WTC11 (cell line): ENCODE data around the gene SYTL4. TPM values are rescaled to one million over a fixed set of nuclear protein-coding genes. Genes with fewer than 3 reads are reported as not detected.

Experiments used
- ATAC-seq: fragments of 200-7000 bp; cut with Tn5 transposase; 2 replicates; pipeline ENCODE4 v1.10.0; 2021; ENCODE audit warnings: mild to moderate bottlenecking, moderate library complexity
- CTCF ChIA-PET: fragments of 300-600 bp; sonication (Branson Sonifier 250); formaldehyde crosslinking; loops from one replicate; lab custom pipeline; 2021; ENCODE audit warnings: antibody characterized with exemption; lab: Charles Lee
- POLR2A ChIA-PET: fragments of 350-600 bp; sonication (Branson Sonifier 250); formaldehyde crosslinking; loops from one replicate; lab custom pipeline; 2021; ENCODE audit warnings: antibody characterized with exemption; lab: Charles Lee
- DNase-seq: peaks from one replicate; pipeline ENCODE4 v3.0.0; 2021; ENCODE audit warnings: low spot score
- H3K27ac Mint-ChIP-seq: 2 replicates; pipeline ENCODE4 v1.8.0; 2021; ENCODE audit warnings: mixed read lengths
- H3K27me3 Mint-ChIP-seq: 2 replicates; pipeline ENCODE4 v1.8.0; 2021; ENCODE audit warnings: low read depth, mild to moderate bottlenecking, moderate library complexity, mixed read lengths
- H3K36me3 Mint-ChIP-seq: 2 replicates; pipeline ENCODE4 v1.8.0; 2021; ENCODE audit warnings: mixed read lengths
- H3K4me1 Mint-ChIP-seq: 2 replicates; pipeline ENCODE4 v1.8.0; 2022; ENCODE audit warnings: mixed read lengths
- H3K4me3 Mint-ChIP-seq: 2 replicates; pipeline ENCODE4 v1.8.0; 2021; ENCODE audit warnings: mild to moderate bottlenecking, moderate library complexity, mixed read lengths
- H3K9me3 Mint-ChIP-seq: 2 replicates; pipeline ENCODE4 v1.8.0; 2021; ENCODE audit warnings: mixed read lengths
- ATF2 ChIP-seq: sonication (generic); formaldehyde crosslinking; IDR thresholded peaks from 2 replicates; pipeline ENCODE4 v1.8.1; 2022; ENCODE audit warnings: low read depth, missing genetic modification reagents, borderline replicate concordance
- CREM ChIP-seq: sonication (generic); formaldehyde crosslinking; IDR thresholded peaks from 2 replicates; pipeline ENCODE4 v1.8.1; 2022; ENCODE audit warnings: mild to moderate bottlenecking, missing genetic modification reagents, moderate library complexity
- CTCF ChIP-seq: fragments of 200-600 bp; IDR thresholded peaks from 2 replicates; pipeline ENCODE4 v1.8.0; 2022; ENCODE audit warnings: antibody characterized with exemption
- E2F5 ChIP-seq: sonication (generic); formaldehyde crosslinking; IDR thresholded peaks from 2 replicates; pipeline ENCODE4 v1.8.1; 2022; ENCODE audit warnings: mild to moderate bottlenecking, moderate library complexity, missing genetic modification reagents
- FOXP1 ChIP-seq: sonication (generic); formaldehyde crosslinking; IDR thresholded peaks from 2 replicates; pipeline ENCODE4 v1.8.0; 2022; ENCODE audit warnings: missing genetic modification reagents, mild to moderate bottlenecking, moderate library complexity, borderline replicate concordance
- FOXP4 ChIP-seq: sonication (generic); formaldehyde crosslinking; IDR thresholded peaks from 2 replicates; pipeline ENCODE4 v1.8.0; 2022; ENCODE audit warnings: mild to moderate bottlenecking, missing genetic modification reagents
- GABPB1 ChIP-seq: sonication (generic); formaldehyde crosslinking; IDR thresholded peaks from 2 replicates; pipeline ENCODE4 v1.8.1; 2023; ENCODE audit warnings: mild to moderate bottlenecking, missing genetic modification reagents
- IRF2 ChIP-seq: sonication (generic); formaldehyde crosslinking; IDR thresholded peaks from 2 replicates; pipeline ENCODE4 v1.8.0; 2022; ENCODE audit warnings: low read depth, missing genetic modification reagents, borderline replicate concordance
- JUN ChIP-seq: sonication (generic); formaldehyde crosslinking; IDR thresholded peaks from 2 replicates; pipeline ENCODE4 v1.8.0; 2023; ENCODE audit warnings: mild to moderate bottlenecking, missing genetic modification reagents
- MXD4 ChIP-seq: fragments of 250-450 bp; sonication (Bioruptor Pico); IDR thresholded peaks from 2 replicates; pipeline ENCODE4 v1.8.0; 2021; ENCODE audit warnings: mild to moderate bottlenecking, moderate library complexity, borderline replicate concordance
- NFE2L1 ChIP-seq: sonication (generic); formaldehyde crosslinking; IDR thresholded peaks from 2 replicates; pipeline ENCODE4 v1.8.1; 2023; ENCODE audit warnings: missing genetic modification reagents
- NR2C2 ChIP-seq: sonication (generic); formaldehyde crosslinking; IDR thresholded peaks from 2 replicates; pipeline ENCODE4 v1.8.0; 2022; ENCODE audit warnings: mild to moderate bottlenecking, missing genetic modification reagents
- PRRX2 ChIP-seq: fragments of 250-450 bp; sonication (Bioruptor Pico); IDR thresholded peaks from 2 replicates; pipeline ENCODE4 v1.8.0; 2021; ENCODE audit warnings: mild to moderate bottlenecking
- SOX15 ChIP-seq: fragments of 250-450 bp; sonication (Bioruptor Pico); IDR thresholded peaks from 2 replicates; pipeline ENCODE4 v1.9.0; 2021; ENCODE audit warnings: mild to moderate bottlenecking
- USF1 ChIP-seq: sonication (generic); formaldehyde crosslinking; IDR thresholded peaks from 2 replicates; pipeline ENCODE4 v1.8.0; 2022; ENCODE audit warnings: mild to moderate bottlenecking, missing genetic modification reagents
- ZBTB43 ChIP-seq: sonication (generic); formaldehyde crosslinking; IDR thresholded peaks from 2 replicates; pipeline ENCODE4 v1.8.1; 2023; ENCODE audit warnings: mild to moderate bottlenecking, missing genetic modification reagents
- ZNF138 ChIP-seq: sonication (generic); formaldehyde crosslinking; conservative IDR thresholded peaks from 2 replicates; pipeline ENCODE4 v1.8.1; 2022; ENCODE audit warnings: mild to moderate bottlenecking, moderate library complexity, missing genetic modification reagents
- ZNF219 ChIP-seq: sonication (generic); formaldehyde crosslinking; IDR thresholded peaks from 2 replicates; pipeline ENCODE4 v1.8.0; 2023; ENCODE audit warnings: missing genetic modification reagents, mild to moderate bottlenecking, borderline replicate concordance
- ZNF416 ChIP-seq: fragments of 250-450 bp; sonication (Bioruptor Pico); IDR thresholded peaks from 2 replicates; pipeline ENCODE4 v1.9.0; 2021; ENCODE audit warnings: mild to moderate bottlenecking, inconsistent platforms
- ZNF423 ChIP-seq: fragments of 250-450 bp; sonication (Bioruptor Pico); IDR thresholded peaks from 2 replicates; pipeline ENCODE4 v2.1.2; 2022; ENCODE audit warnings: mild to moderate bottlenecking, moderate library complexity
- ZNF425 ChIP-seq: fragments of 250-450 bp; sonication (Bioruptor Pico); conservative IDR thresholded peaks from 2 replicates; pipeline ENCODE4 v1.9.0; 2021; ENCODE audit warnings: mild to moderate bottlenecking
- ZSCAN18 ChIP-seq: fragments of 250-450 bp; sonication (Bioruptor Pico); IDR thresholded peaks from 2 replicates; pipeline ENCODE4 v2.1.2; 2022; ENCODE audit warnings: mild to moderate bottlenecking, moderate library complexity
- total RNA-seq: library from RNA; stranded (reverse); gene quantifications from 3 replicates; pipeline ENCODE4 v1.2.3, GENCODE V29; 2021

SYTL4 gene
- total RNA-seq, 1 experiment from 2014 or later: 0.31 TPM

GRCh38 chrX:100642290-100642689, 89.6 kb downstream of the SYTL4 start (continued):
- TF ChIP-seq USF1 (no peak), JUN (CRISPR knock-in tag) (no peak), ZNF138 (CRISPR knock-in tag) (no peak), ZNF425 (CRISPR knock-in tag) (no peak)

- POLR2A ChIA-PET: no interaction called here
Measured at GRCh38 chrX:100636321-100636991, 95.5 kb downstream of the SYTL4 start, which contains the start of gene TSPAN6. Gene TSPAN6 (minus strand): TSS chrX:100636806. CDS start chrX:100636694, 112 bp downstream.

More at GRCh38 chrX:100636321-100636991, 95.5 kb downstream of the SYTL4 start, which contains the start of gene TSPAN6:
- Mint-ChIP-seq H3K27ac (peak within 1 kb of the TSS; percentile 99), H3K27me3 (no peaks in the 10 kb centered on the region), H3K4me1 (peaks cover 23% of the 10 kb centered on the region), H3K4me3 (peak within 1 kb of the TSS; percentile 97)
- peak; percentile 78 for DNase-seq
- TF ChIP-seq FOXP1 (no peak), CTCF (no peak; the same call in 1 of the 2 replicates), PRRX2 (no peak), ATF2 (CRISPR knock-in tag) (no peak), JUN (CRISPR knock-in tag) (no peak), GABPB1 (CRISPR knock-in tag) (no peak), ZBTB43 (no peak), SOX15 (no peak), ZNF423 (no peak), ZSCAN18 (CRISPR knock-in tag) (no peak), NR2C2 (CRISPR knock-in tag) (no peak), NFE2L1 (no peak), CREM (CRISPR knock-in tag) (no peak), MXD4 (CRISPR knock-in tag) (no peak), USF1 (no peak), E2F5 (no peak), ZNF219 (CRISPR knock-in tag) (no peak), ZNF416 (no peak), FOXP4 (CRISPR knock-in tag) (no peak), IRF2 (CRISPR knock-in tag) (no peak)
- TF ChIP-seq, all 79 proteins: peak for 0
- peak; percentile 98 for ATAC-seq
- CTCF ChIA-PET: interaction anchor here (0.6 to 3.0 kb wide), 15 partner anchors 9 to 241 kb away, joined by 3 to 19 read pairs (median 4); no protein-coding TSS in a partner anchor
- Mint-ChIP-seq H3K9me3 (no peaks in the 10 kb centered on the region), H3K36me3 (peaks cover 17% of the 10 kb centered on the region)
